K562 (cell line): Measurements from ENCODE around the gene MCCC1. TPM values are rescaled to one million over a fixed set of nuclear protein-coding genes. Genes with fewer than 3 reads are reported as not detected.
"Not testable (repeated sequence)": the region's sequence is repeated elsewhere in the genome, so short reads cannot be mapped to it uniquely, and the experiment has no call there.

Source experiments
- ATAC-seq: fragments of 200-7000 bp; cut with Tn5 transposase; 3 replicates; pipeline ENCODE4 v1.9.1; 2020; ENCODE audit warnings: moderate library complexity
- BruUV-seq: library from RNA; stranded (reverse); fragments of 400-500 nt; replicated peaks from 2 replicates; lab custom pipeline; 2021; lab: Mats Ljungman, UMichigan
- CTCF ChIA-PET: fragments of 300-600 bp; formaldehyde crosslinking; extraction: SDS; loops from one replicate; lab custom pipeline; 2021; ENCODE audit warnings: low intra/inter-chr PET ratio; lab: Yijun Ruan, JAX
- POLR2A ChIA-PET: fragments of 300-600, 350-650 bp; sonication (Branson Sonifier 250); formaldehyde crosslinking; extraction: SDS; loops from one replicate; lab custom pipeline; 2021; ENCODE audit warnings: antibody characterized with exemption, inconsistent platforms; lab: Yijun Ruan, JAX
- DNase-seq, 4 experiments: peaks; one replicate each; pipeline versions ENCODE4 v3.0.0 to v3.0.0-alpha.2; 2011 to 2018; ENCODE audit warnings: low spot score in 3 of 4, mixed read lengths in 3 of 4; ENCODE audit errors: extremely low read depth in 1 of 4
- FAIRE-seq: peaks from 2 replicates; lab custom pipeline; 2011; peaks lifted over from hg19 to GRCh38; lab: Jason Lieb, UNC
- H2AFZ ChIP-seq: 2 replicates; pipeline ENCODE4 v1.6.0; 2011; ENCODE audit warnings: low read depth, low read length, control low read depth, inconsistent platforms
- H3K27ac ChIP-seq: fragments of 200-600 bp; 3 replicates; pipeline ENCODE4 v1.8.0; 2011; ENCODE audit warnings: low read depth, mild to moderate bottlenecking, control low read depth, inconsistent platforms, low read length, moderate library complexity, mixed read lengths; ENCODE audit errors: extremely low read depth
- H3K27me3 ChIP-seq, 2 experiments: fragments of 300-600 bp in 1 of 2; 2 replicates in 1 of 2; 3 replicates in 1 of 2; pipeline versions ENCODE4 v1.6.0 to v1.8.0; 2011; ENCODE audit warnings: inconsistent platforms in 2 of 2, low read length in 2 of 2, mild to moderate bottlenecking in 1 of 2, mixed read lengths in 1 of 2, moderate library complexity in 1 of 2; ENCODE audit not compliant: control insufficient read depth in 2 of 2, insufficient read depth in 2 of 2
- H3K36me3 ChIP-seq: fragments of 300-600 bp; 3 replicates; pipeline ENCODE4 v1.8.0; 2011; ENCODE audit warnings: mild to moderate bottlenecking, low read length, inconsistent platforms; ENCODE audit not compliant: control insufficient read depth, insufficient read depth
- H3K4me1 ChIP-seq, 2 experiments: fragments of 200-600 bp in 1 of 2; replicated peaks in 1 of 2; 2 replicates in 1 of 2; 3 replicates in 1 of 2; pipeline versions ENCODE4 v1.5.1 to v1.8.0; 2011; ENCODE audit warnings: inconsistent platforms in 2 of 2, low read length in 2 of 2, mild to moderate bottlenecking in 1 of 2, mixed read lengths in 1 of 2, moderate library complexity in 1 of 2; ENCODE audit not compliant: control insufficient read depth in 2 of 2, insufficient read depth in 2 of 2
- H3K4me2 ChIP-seq: 2 replicates; pipeline ENCODE4 v1.6.1; 2011; ENCODE audit warnings: low read length, control low read depth, inconsistent platforms, mixed read lengths; ENCODE audit not compliant: insufficient read depth
- H3K4me3 ChIP-seq: fragments of 200-600 bp; sonication (generic), shearing (Covaris generic); 2 replicates; pipeline ENCODE4 v1.5.1; 2016; ENCODE audit warnings: control low read depth, inconsistent platforms
- H3K79me2 ChIP-seq: fragments of 200-600 bp; 3 replicates; pipeline ENCODE4 v1.8.0; 2011; ENCODE audit warnings: low read length, inconsistent platforms; ENCODE audit not compliant: control insufficient read depth, insufficient read depth
- H3K9ac ChIP-seq, 2 experiments: 2 replicates each; pipeline versions ENCODE4 v1.6.0 to v1.6.1; 2011; ENCODE audit warnings: low read depth in 2 of 2, low read length in 2 of 2, control low read depth in 1 of 2, inconsistent platforms in 1 of 2, mild to moderate bottlenecking in 1 of 2, mixed read lengths in 1 of 2; ENCODE audit not compliant: insufficient read depth in 1 of 2
- H3K9me1 ChIP-seq: one replicate; pipeline ENCODE4 v1.6.0; 2011; ENCODE audit warnings: inconsistent platforms, mild to moderate bottlenecking, low read length, moderate library complexity; ENCODE audit not compliant: control insufficient read depth, insufficient read depth
- H3K9me3 ChIP-seq: replicated peaks from 2 replicates; pipeline ENCODE4 v1.5.1; 2011; ENCODE audit warnings: low read depth, low read length, inconsistent platforms; ENCODE audit not compliant: control insufficient read depth, insufficient read depth
- H4K20me1 ChIP-seq: replicated peaks from 2 replicates; pipeline ENCODE4 v1.6.1; 2011; ENCODE audit warnings: low read length, inconsistent platforms, mixed read lengths; ENCODE audit not compliant: control insufficient read depth, insufficient read depth
- WGBS: fragments of 100-300 bp; shearing (Covaris generic); methylation state at CpG from one replicate; pipeline ENCODE4 v1.1.6; 2016; ENCODE audit warnings: low coverage, mixed read lengths; ENCODE audit not compliant: insufficient coverage; ENCODE audit errors: missing lambda C conversion rate; 5-methylcytosine and 5-hydroxymethylcytosine counted together
- in situ Hi-C: fragments of 300-500 bp; cut with MboI; formaldehyde crosslinking; loops from 4 replicates; pipeline ENCODE4 v1.15.0; 2018; ENCODE audit warnings: inconsistent platforms, mixed read lengths
- intact Hi-C: fragments of 100-400 bp; cut with micrococcal nuclease; formaldehyde crosslinking; loops from 2 replicates; pipeline ENCODE4 v1.14.2; 2022
- polyA plus RNA-seq, 8 experiments: library from polyadenylated mRNA; depleted of rRNA in 4 of 8; stranded (reverse) in 5 of 8; unstranded in 3 of 8; fragments of >200 nt; fragmentation: Nextera tagmentation in 2 of 8; fragmentation: Illumina TruSeq in 1 of 8; extraction: Ambion mirVana in 2 of 8; extraction: Trizol in 1 of 8; gene quantifications; 2 replicates each; pipeline versions ENCODE4 v1.2.1 to v1.2.3, GENCODE V29; 2011 to 2014; ENCODE audit warnings: inconsistent platforms in 1 of 8, missing spikeins in 1 of 8
- total RNA-seq, 7 experiments: library from RNA; depleted of rRNA in 6 of 7; stranded (reverse); fragments of >200 nt in 6 of 7; fragmentation: Illumina TruSeq in 2 of 7; extraction: Trizol in 2 of 7; gene quantifications; 2 replicates each; pipeline versions ENCODE4 v1.2.1 to v1.2.3, GENCODE V29; 2011 to 2021; ENCODE audit warnings: low replicate concordance in 1 of 7
- TF ChIP-seq, protein P1 (sequence below), 2 experiments: fragments of 450-650 bp; IDR thresholded peaks; 2 replicates each; pipeline ENCODE4 v1.6.1; 2018; ENCODE audit warnings: mild to moderate bottlenecking in 2 of 2, low read depth in 1 of 2; ENCODE audit not compliant: partially characterized antibody in 2 of 2

MCCC1 gene
- total and polyA plus RNA-seq, 9 of the 15 experiments (the other 6 are each of a cell fraction or from before 2014, with no cell fraction given), result 13.7 to 26.9 (median 23.0) TPM

DNA sequence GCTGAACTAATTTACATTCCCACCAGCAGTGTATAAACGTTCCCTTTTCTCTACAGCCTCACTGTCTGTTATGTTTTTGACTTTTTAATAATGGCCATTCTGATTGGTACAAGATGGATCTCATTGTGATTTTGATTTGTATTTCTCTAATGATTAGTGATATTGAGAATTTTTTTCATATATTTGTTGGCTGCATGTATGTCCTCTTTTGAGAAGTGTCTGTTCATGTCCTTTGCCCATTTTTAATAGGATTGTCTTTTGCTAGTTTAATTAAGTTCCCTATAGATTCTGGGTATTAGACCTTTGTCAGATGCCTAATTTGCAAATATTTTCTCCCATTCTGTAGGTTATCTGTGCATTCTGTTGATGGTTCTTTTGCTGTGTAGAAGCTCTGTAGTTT, 10.6 kb upstream of the MCCC1 start:
- H3K9me3 ChIP-seq, H3K4me2 ChIP-seq, DNase-seq, H2AFZ ChIP-seq, H3K36me3 ChIP-seq, ATAC-seq, BruUV-seq, H3K9ac ChIP-seq, H3K27ac ChIP-seq, H3K4me3 ChIP-seq, H3K27me3 ChIP-seq, H3K4me1 ChIP-seq, POLR2A ChIA-PET, FAIRE-seq, H3K79me2 ChIP-seq, intact Hi-C loops, H3K9me1 ChIP-seq, H4K20me1 ChIP-seq, in situ Hi-C loops: not testable (repeated sequence)
- WGBS, result 13% methylated on average over 1 of the region's 1 CpG
- CTCF ChIA-PET, result interaction anchor here (0.7 kb wide), 1 partner anchor 44 kb away, joined by 3 read pairs; no protein-coding TSS in a partner anchor
- TF ChIP-seq, protein P1, sequence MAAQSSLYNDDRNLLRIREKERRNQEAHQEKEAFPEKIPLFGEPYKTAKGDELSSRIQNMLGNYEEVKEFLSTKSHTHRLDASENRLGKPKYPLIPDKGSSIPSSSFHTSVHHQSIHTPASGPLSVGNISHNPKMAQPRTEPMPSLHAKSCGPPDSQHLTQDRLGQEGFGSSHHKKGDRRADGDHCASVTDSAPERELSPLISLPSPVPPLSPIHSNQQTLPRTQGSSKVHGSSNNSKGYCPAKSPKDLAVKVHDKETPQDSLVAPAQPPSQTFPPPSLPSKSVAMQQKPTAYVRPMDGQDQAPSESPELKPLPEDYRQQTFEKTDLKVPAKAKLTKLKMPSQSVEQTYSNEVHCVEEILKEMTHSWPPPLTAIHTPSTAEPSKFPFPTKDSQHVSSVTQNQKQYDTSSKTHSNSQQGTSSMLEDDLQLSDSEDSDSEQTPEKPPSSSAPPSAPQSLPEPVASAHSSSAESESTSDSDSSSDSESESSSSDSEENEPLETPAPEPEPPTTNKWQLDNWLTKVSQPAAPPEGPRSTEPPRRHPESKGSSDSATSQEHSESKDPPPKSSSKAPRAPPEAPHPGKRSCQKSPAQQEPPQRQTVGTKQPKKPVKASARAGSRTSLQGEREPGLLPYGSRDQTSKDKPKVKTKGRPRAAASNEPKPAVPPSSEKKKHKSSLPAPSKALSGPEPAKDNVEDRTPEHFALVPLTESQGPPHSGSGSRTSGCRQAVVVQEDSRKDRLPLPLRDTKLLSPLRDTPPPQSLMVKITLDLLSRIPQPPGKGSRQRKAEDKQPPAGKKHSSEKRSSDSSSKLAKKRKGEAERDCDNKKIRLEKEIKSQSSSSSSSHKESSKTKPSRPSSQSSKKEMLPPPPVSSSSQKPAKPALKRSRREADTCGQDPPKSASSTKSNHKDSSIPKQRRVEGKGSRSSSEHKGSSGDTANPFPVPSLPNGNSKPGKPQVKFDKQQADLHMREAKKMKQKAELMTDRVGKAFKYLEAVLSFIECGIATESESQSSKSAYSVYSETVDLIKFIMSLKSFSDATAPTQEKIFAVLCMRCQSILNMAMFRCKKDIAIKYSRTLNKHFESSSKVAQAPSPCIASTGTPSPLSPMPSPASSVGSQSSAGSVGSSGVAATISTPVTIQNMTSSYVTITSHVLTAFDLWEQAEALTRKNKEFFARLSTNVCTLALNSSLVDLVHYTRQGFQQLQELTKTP (IDR thresholded peaks at IDR 0.05; ENCODE audit: low read depth in 1 of 2, partially characterized antibody in 2 of 2), result peak in 1 of 2 experiments; percentile 99
